Astrocyte (in vitro differentiated cells and primary cell): ENCODE data around the gene ZMYM4. TPM values are rescaled to one million over a fixed set of nuclear protein-coding genes. Genes with fewer than 3 reads are reported as not detected.
A peak's percentile ranks its signal among the peaks of the same experiment; 100 is the strongest.
"Not testable (repeated sequence)": the region's sequence is repeated elsewhere in the genome, so short reads cannot be mapped to it uniquely, and the experiment has no call there.

Experiments
- DNase-seq: peaks from one replicate; pipeline ENCODE4 v3.0.0-alpha.2; 2010; ENCODE audit warnings: low read depth
- FAIRE-seq: peaks from 2 replicates; lab custom pipeline; 2011; peaks lifted over from hg19 to GRCh38; lab: Jason Lieb, UNC
- H2AFZ ChIP-seq: 2 replicates; pipeline ENCODE4 v1.6.0; 2012; ENCODE audit warnings: low read depth, low read length, inconsistent platforms
- H3K27ac ChIP-seq: 2 replicates; pipeline ENCODE4 v1.5.1; 2011; ENCODE audit warnings: low read depth, low read length, inconsistent platforms
- H3K27me3 ChIP-seq: 2 replicates; pipeline ENCODE4 v1.6.0; 2011; ENCODE audit warnings: low read length, inconsistent platforms; ENCODE audit not compliant: insufficient read depth
- H3K36me3 ChIP-seq: 2 replicates; pipeline ENCODE4 v1.5.1; 2011; ENCODE audit warnings: low read length, inconsistent platforms; ENCODE audit not compliant: insufficient read depth
- H3K4me1 ChIP-seq: 2 replicates; pipeline ENCODE4 v1.5.1; 2011; ENCODE audit warnings: low read length, inconsistent platforms; ENCODE audit not compliant: insufficient read depth
- H3K4me2 ChIP-seq: 2 replicates; pipeline ENCODE4 v1.6.0; 2012; ENCODE audit warnings: low read length, inconsistent platforms
- H3K4me3 ChIP-seq: 2 replicates; pipeline ENCODE4 v1.5.1; 2011; ENCODE audit warnings: low read depth, mild to moderate bottlenecking, low read length, inconsistent platforms; ENCODE audit not compliant: insufficient read depth
- H3K79me2 ChIP-seq: 2 replicates; pipeline ENCODE4 v1.6.0; 2012; ENCODE audit warnings: mild to moderate bottlenecking, low read length, inconsistent platforms; ENCODE audit not compliant: insufficient read depth
- H3K9ac ChIP-seq: 2 replicates; pipeline ENCODE4 v1.6.0; 2012; ENCODE audit warnings: mild to moderate bottlenecking, low read length, inconsistent platforms
- H3K9me3 ChIP-seq: 2 replicates; pipeline ENCODE4 v1.5.1; 2012; ENCODE audit warnings: low read depth, mild to moderate bottlenecking, low read length, inconsistent platforms; ENCODE audit not compliant: insufficient read depth
- H4K20me1 ChIP-seq: 2 replicates; pipeline ENCODE4 v1.6.0; 2012; ENCODE audit warnings: low read length, inconsistent platforms; ENCODE audit not compliant: insufficient read depth
- H3K27ac Mint-ChIP-seq: one replicate; pipeline ENCODE4 v1.8.0; 2021; ENCODE audit warnings: mild to moderate bottlenecking, mixed read lengths; ENCODE audit not compliant: unreplicated experiment
- H3K27me3 Mint-ChIP-seq: one replicate; pipeline ENCODE4 v1.8.0; 2021; ENCODE audit warnings: low read depth, mixed read lengths; ENCODE audit not compliant: unreplicated experiment
- H3K36me3 Mint-ChIP-seq: one replicate; pipeline ENCODE4 v1.8.0; 2021; ENCODE audit warnings: low read depth, mixed read lengths; ENCODE audit not compliant: unreplicated experiment
- H3K4me1 Mint-ChIP-seq: one replicate; pipeline ENCODE4 v1.8.0; 2021; ENCODE audit warnings: low read depth, mixed read lengths; ENCODE audit not compliant: unreplicated experiment
- H3K4me3 Mint-ChIP-seq: one replicate; pipeline ENCODE4 v1.8.0; 2021; ENCODE audit warnings: mild to moderate bottlenecking, moderate library complexity, mixed read lengths; ENCODE audit not compliant: unreplicated experiment
- H3K9me3 Mint-ChIP-seq: one replicate; pipeline ENCODE4 v1.8.0; 2021; ENCODE audit warnings: mild to moderate bottlenecking, mixed read lengths; ENCODE audit not compliant: unreplicated experiment
- EZH2 ChIP-seq: IDR thresholded peaks from 2 replicates; pipeline ENCODE4 v1.6.1; 2012; ENCODE audit warnings: mild to moderate bottlenecking, low read length, inconsistent platforms; ENCODE audit not compliant: insufficient read depth
- total RNA-seq: library from RNA; stranded (reverse); gene quantifications from 2 replicates; pipeline ENCODE4 v1.2.1, GENCODE V29; 2021
- TF ChIP-seq, protein P1 (sequence below): IDR thresholded peaks from 2 replicates; pipeline ENCODE4 v1.5.1; 2011; ENCODE audit warnings: low read depth, mild to moderate bottlenecking, inconsistent platforms, low read length, moderate library complexity; ENCODE audit not compliant: insufficient read depth

Gene ZMYM4
- total RNA-seq, 1 donor from 2014 or later = 65.5 TPM

DNA sequence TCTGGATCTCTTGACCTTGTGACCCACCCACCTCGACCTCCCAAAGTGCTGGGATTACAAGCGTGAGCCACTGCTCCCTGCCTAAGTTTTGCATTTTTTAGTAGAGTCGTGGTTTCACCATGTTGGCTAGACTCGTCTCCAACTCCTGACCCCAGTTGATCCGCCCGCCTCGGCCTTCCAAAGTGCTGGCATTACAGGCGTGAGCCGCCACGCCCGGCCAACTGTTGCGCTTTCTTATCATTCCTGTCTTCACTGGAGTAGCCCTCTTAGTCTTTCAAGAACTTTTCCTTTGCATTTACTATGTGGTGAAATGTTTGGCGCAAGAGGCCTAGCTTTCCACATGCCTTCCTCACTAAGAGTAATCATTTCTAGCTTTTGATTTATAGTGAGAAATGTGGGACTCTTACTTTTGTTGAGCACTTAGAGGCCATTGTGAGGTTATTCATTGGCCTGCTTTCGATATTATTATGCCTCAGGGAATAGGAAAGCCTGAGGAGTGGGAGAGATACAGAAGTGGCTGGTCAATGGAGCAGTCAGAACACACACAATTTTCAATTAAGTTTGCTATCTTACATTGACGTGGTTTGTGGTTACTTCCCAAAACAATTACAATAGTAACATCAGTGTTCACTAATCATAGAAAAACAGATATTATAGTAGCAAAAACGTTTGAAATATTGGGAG lies 111.0 kb downstream of the ZMYM4 start:
- Histone ChIP-seq H3K27me3 (no peaks in the 10 kb centered on the region), H3K4me3 (no peak overlapping the region), H3K9me3 (no peaks in the 10 kb centered on the region), H3K9ac (no peak overlapping the region), H3K79me2 (no peaks in the 10 kb centered on the region), H2AFZ (no peak overlapping the region), H4K20me1 (no peaks in the 10 kb centered on the region), H3K36me3 (peaks cover 3% of the 10 kb centered on the region), H3K27ac (no peak overlapping the region), H3K4me2 (no peak overlapping the region), H3K4me1 (peaks cover 4% of the 10 kb centered on the region)
- Mint-ChIP-seq H3K4me3 (no peak overlapping the region), H3K27me3 (no peaks in the 10 kb centered on the region), H3K4me1 (peaks cover 7% of the 10 kb centered on the region), H3K9me3 (no peaks in the 10 kb centered on the region), H3K36me3 (peaks cover 6% of the 10 kb centered on the region), H3K27ac (peak overlapping the region; percentile 53)
- no peak for DNase-seq
- no peak for FAIRE-seq
- no peak for TF ChIP-seq EZH2
- TF ChIP-seq, protein P1, sequence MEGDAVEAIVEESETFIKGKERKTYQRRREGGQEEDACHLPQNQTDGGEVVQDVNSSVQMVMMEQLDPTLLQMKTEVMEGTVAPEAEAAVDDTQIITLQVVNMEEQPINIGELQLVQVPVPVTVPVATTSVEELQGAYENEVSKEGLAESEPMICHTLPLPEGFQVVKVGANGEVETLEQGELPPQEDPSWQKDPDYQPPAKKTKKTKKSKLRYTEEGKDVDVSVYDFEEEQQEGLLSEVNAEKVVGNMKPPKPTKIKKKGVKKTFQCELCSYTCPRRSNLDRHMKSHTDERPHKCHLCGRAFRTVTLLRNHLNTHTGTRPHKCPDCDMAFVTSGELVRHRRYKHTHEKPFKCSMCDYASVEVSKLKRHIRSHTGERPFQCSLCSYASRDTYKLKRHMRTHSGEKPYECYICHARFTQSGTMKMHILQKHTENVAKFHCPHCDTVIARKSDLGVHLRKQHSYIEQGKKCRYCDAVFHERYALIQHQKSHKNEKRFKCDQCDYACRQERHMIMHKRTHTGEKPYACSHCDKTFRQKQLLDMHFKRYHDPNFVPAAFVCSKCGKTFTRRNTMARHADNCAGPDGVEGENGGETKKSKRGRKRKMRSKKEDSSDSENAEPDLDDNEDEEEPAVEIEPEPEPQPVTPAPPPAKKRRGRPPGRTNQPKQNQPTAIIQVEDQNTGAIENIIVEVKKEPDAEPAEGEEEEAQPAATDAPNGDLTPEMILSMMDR = no peak

DNA sequence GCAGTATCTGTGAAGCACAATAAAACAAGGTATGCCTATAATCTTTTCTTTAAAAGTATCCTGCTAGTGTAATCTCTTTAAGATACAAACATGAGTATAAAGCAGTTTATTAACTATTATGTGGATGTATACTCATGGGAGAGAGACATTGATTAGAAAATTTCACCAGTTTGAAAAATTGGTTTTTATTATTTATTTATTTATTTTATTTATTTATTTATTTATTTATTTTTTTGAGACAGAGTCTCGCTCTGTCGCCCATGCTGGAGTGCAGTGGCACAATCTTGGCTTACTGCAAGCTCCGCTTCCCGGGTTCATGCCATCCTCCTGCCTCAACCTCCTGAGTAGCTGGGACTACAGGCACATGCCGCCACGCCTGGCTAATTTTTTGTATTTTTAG lies 111.6 kb downstream of the ZMYM4 start:
- H3K4me2 ChIP-seq, H3K27me3 Mint-ChIP-seq, H2AFZ ChIP-seq, FAIRE-seq, H3K4me1 Mint-ChIP-seq, H3K9me3 Mint-ChIP-seq, H3K79me2 ChIP-seq, H3K36me3 ChIP-seq, DNase-seq, H3K4me1 ChIP-seq, H3K4me3 Mint-ChIP-seq, H3K9ac ChIP-seq, H3K27me3 ChIP-seq, H3K9me3 ChIP-seq, H3K36me3 Mint-ChIP-seq, H3K27ac ChIP-seq, H3K4me3 ChIP-seq, H3K27ac Mint-ChIP-seq, H4K20me1 ChIP-seq: not testable (repeated sequence)

DNA sequence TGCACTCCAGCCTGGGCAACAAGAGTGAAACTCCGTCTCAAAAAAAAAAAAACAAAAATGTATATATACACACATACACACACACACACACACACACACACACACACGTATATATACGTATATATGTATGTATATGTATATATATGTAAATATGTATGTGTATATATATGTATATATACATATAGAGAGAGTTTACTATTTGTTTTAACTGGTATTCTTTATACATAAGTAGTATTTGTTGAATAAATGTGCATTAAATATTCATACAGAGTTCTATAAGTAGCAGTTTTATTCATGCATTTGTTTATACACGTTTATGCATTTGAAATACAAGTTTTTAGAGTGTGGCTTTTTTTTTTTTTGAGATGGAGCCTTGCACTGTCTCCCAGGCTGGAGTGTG lies 113.6 kb downstream of the ZMYM4 start:
- H2AFZ ChIP-seq = no peak overlapping the region
- no peak overlapping the region for H3K9ac ChIP-seq
- no peak for DNase-seq
- no peaks in the 10 kb centered on the region for H3K27me3 Mint-ChIP-seq
- H3K4me3 Mint-ChIP-seq = no peak overlapping the region
- H3K4me3 ChIP-seq = no peak overlapping the region
- H4K20me1 ChIP-seq = no peaks in the 10 kb centered on the region
- no peak for FAIRE-seq
- peaks cover 12% of the 10 kb centered on the region for H3K36me3 ChIP-seq
- H3K4me1 Mint-ChIP-seq = peaks cover 7% of the 10 kb centered on the region
- no peak overlapping the region for H3K27ac Mint-ChIP-seq
- TF ChIP-seq, protein P1 = no peak
- TF ChIP-seq EZH2 = no peak
- no peaks in the 10 kb centered on the region for H3K9me3 Mint-ChIP-seq
- H3K27ac ChIP-seq = no peak overlapping the region
- no peaks in the 10 kb centered on the region for H3K27me3 ChIP-seq
- H3K36me3 Mint-ChIP-seq = peaks cover 11% of the 10 kb centered on the region
- H3K9me3 ChIP-seq = no peaks in the 10 kb centered on the region
- H3K79me2 ChIP-seq = no peaks in the 10 kb centered on the region
- no peak overlapping the region for H3K4me2 ChIP-seq
- peaks cover 4% of the 10 kb centered on the region for H3K4me1 ChIP-seq
